ENCODE measurements around the gene SLC39A11.

- TF ChIP-seq CTCF (IDR thresholded peaks at IDR 0.05): no peak
- no peak for TF ChIP-seq EZH2 (IDR thresholded peaks at IDR 0.05)
- no peak for TF ChIP-seq EZH2phosphoT487 (IDR thresholded peaks at IDR 0.05)
Observed at GRCh38 chr17:73017658-73018057, 74.8 kb downstream of the SLC39A11 start.
